ENCODE data around the gene ID3. TPM values are rescaled to one million over a fixed set of nuclear protein-coding genes. Genes with fewer than 3 reads are reported as not detected.

The ID3 gene
- total RNA-seq, 1 experiment from 2014 or later = 10.4 TPM

DNA sequence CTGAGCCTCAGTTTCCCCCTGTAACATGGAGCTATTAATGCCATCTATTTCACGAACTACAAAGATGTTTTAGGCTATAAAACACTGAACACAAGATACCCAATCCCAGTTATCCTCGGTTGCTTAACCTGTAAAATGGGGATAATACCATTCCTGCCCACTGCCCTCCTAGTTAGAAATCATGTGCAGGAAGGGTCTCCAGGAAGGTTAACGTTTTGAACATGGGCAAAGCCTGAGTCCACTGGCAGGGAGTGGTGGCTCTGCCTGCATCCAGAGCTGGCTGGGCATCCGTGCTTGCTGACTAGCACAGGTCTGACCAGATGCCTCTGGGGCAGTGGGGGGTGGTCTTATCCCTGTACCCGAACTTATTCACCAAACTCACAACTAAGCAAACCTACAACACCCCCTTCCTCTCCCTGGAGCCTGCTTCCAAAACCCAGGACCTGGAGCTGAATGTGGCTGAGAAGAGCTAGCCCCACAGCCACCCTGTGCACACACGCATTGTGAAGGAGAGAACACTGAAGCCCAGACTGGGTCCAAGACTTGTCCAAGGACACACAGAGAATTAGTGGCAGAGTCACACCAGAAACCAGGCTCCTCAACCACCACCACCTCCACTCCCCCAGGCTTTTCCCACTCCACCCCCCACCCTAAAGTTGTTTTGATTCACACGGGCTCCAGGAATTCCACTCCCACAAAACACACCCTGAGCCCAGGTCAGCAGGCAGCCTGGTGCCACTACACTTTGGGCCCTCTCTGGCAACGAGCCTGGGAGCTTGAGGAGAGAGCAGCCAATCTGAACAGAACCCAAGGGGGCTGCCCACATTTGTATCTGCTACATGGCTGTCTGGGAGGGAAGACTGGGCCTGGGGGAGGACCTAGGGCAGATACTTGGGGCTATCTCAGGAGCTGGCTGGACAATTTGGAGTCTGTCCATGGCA lies 29.9 kb downstream of the ID3 start:
- POLR2A ChIA-PET (ENCODE audit: unreplicated experiment) = interaction anchor here (0.6 kb wide), 2 partner anchors 10 to 30 kb away, joined by 3 read pairs; partner anchors contain the start of gene ID3
- peak overlapping the region; percentile 82 for H3K4me2 ChIP-seq
- BruUV-seq (replicated peaks) = no TSS peak
- intact Hi-C loops (cut with micrococcal nuclease; ENCODE audit: unreplicated experiment) = loop anchor here (2.0 to 10.0 kb wide), 4 partner anchors 47 to 333 kb away; partner anchors contain the start of genes ASAP3 and ZNF436
- no peaks in the 10 kb centered on the region for H3K36me3 ChIP-seq (ENCODE audit: low read depth)
- H3K27me3 ChIP-seq (ENCODE audit: insufficient read depth, low read depth) = no peaks in the 10 kb centered on the region
- H4K20me1 ChIP-seq (ENCODE audit: insufficient read depth) = no peaks in the 10 kb centered on the region; the same call in 1 of the 2 replicates
- H2AFZ ChIP-seq = no peak overlapping the region
- H3K4me1 ChIP-seq (replicated peaks; ENCODE audit: insufficient read depth) = peaks cover 74% of the 10 kb centered on the region
- no peaks in the 10 kb centered on the region for H3K9me2 ChIP-seq (ENCODE audit: insufficient read depth)
- peak overlapping the region; percentile 65; the same call in 1 of the 2 replicates for H3K4me3 ChIP-seq
- no peaks in the 10 kb centered on the region for H3K9me3 ChIP-seq (ENCODE audit: insufficient read depth, low read depth)
- peak overlapping the region; percentile 70; the same call in 1 of the 2 replicates for H3K27ac ChIP-seq
- H3K79me2 ChIP-seq (ENCODE audit: low read depth) = peaks cover 34% of the 10 kb centered on the region; the same call in 1 of the 2 replicates
- peaks cover 44% of the 10 kb centered on the region; the same call in 1 of the 2 replicates for H3F3A ChIP-seq (ENCODE audit: insufficient read depth, low read depth)
- peak in 1 of 2 experiments; percentile 41 for DNase-seq
- TF ChIP-seq, protein P1, sequence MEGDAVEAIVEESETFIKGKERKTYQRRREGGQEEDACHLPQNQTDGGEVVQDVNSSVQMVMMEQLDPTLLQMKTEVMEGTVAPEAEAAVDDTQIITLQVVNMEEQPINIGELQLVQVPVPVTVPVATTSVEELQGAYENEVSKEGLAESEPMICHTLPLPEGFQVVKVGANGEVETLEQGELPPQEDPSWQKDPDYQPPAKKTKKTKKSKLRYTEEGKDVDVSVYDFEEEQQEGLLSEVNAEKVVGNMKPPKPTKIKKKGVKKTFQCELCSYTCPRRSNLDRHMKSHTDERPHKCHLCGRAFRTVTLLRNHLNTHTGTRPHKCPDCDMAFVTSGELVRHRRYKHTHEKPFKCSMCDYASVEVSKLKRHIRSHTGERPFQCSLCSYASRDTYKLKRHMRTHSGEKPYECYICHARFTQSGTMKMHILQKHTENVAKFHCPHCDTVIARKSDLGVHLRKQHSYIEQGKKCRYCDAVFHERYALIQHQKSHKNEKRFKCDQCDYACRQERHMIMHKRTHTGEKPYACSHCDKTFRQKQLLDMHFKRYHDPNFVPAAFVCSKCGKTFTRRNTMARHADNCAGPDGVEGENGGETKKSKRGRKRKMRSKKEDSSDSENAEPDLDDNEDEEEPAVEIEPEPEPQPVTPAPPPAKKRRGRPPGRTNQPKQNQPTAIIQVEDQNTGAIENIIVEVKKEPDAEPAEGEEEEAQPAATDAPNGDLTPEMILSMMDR (conservative IDR thresholded peaks at IDR 0.05) = no peak
- no peak for TF ChIP-seq EZH2 (IDR thresholded peaks at IDR 0.05; ENCODE audit: low read depth)
- CTCF ChIA-PET = interaction anchor here (0.7 kb wide), 1 partner anchor 198 kb away, joined by 3 read pairs; no protein-coding TSS in a partner anchor

DNA sequence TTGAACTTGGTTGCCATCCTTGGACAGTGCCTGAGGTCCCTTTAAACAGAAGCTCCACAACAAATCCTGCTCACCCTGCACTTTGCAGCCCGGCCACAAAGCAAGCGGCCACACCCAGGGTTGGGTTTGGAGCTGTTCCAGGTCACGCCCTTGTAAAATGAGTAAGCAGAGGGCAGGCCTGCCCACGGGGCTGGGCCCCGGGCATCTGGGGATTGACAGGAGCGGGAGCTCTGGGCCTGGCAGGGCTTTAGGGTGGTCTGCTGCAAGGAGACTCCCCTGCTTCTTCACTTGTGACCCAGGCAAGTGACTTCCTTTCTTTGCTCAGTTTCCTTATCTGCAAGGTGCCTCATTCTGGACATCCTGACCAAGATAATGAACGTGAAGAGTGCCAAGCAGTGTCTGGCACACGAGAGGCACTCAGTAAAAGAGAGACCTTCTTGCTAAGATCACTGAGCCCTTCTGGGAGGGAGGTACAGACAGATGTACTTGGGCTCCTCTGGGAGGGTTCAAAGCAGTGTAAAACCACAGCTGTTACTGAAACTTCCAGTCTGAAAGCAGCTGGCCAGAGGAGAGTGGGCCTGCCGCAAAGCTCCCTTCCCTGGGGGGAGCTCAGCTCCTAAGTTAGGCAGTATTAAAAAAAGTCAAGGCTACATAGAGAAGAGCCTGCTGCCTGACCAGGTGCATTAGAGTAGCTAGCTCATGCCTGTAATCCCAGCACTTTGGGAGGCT lies 30.9 kb downstream of the ID3 start:
- BruUV-seq (replicated peaks) = no TSS peak
- peak overlapping the region; percentile 11; the same call in 1 of the 2 replicates for H3K4me3 ChIP-seq

More for the DNA sequence above, 30.9 kb downstream of the ID3 start:
- POLR2A ChIA-PET (ENCODE audit: unreplicated experiment) = interaction anchor here (0.5 to 0.7 kb wide), 5 partner anchors 9 to 369 kb away, joined by 3 to 28 read pairs (median 3); partner anchors contain the start of gene HNRNPR
- no peaks in the 10 kb centered on the region for H3K36me3 ChIP-seq (ENCODE audit: low read depth)
- H3K9me3 ChIP-seq (ENCODE audit: insufficient read depth, low read depth) = no peaks in the 10 kb centered on the region
- peaks cover 38% of the 10 kb centered on the region; the same call in 1 of the 2 replicates for H3F3A ChIP-seq (ENCODE audit: insufficient read depth, low read depth)
- no peaks in the 10 kb centered on the region; the same call in 1 of the 2 replicates for H4K20me1 ChIP-seq (ENCODE audit: insufficient read depth)
- H2AFZ ChIP-seq = no peak overlapping the region
- CTCF ChIA-PET = interaction anchor here (0.6 to 1.4 kb wide), 5 partner anchors 11 to 197 kb away, joined by 3 to 12 read pairs (median 4); no protein-coding TSS in a partner anchor
- intact Hi-C loops (cut with micrococcal nuclease; ENCODE audit: unreplicated experiment) = loop anchor here (1.0 to 5.0 kb wide), 2 partner anchors 46 to 124 kb away; partner anchors contain the start of gene ASAP3
- peaks cover 34% of the 10 kb centered on the region; the same call in 1 of the 2 replicates for H3K79me2 ChIP-seq (ENCODE audit: low read depth)
- DNase-seq = peak; percentile 80 to 92
- H3K27ac ChIP-seq = peak overlapping the region; percentile 70
- no peaks in the 10 kb centered on the region for H3K9me2 ChIP-seq (ENCODE audit: insufficient read depth)
- peaks cover 73% of the 10 kb centered on the region for H3K4me1 ChIP-seq (replicated peaks; ENCODE audit: insufficient read depth)
- TF ChIP-seq EZH2 (IDR thresholded peaks at IDR 0.05; ENCODE audit: low read depth) = no peak
- TF ChIP-seq, protein P1 (conservative IDR thresholded peaks at IDR 0.05) = no peak
- peak overlapping the region; percentile 82 for H3K4me2 ChIP-seq
- H3K27me3 ChIP-seq (ENCODE audit: insufficient read depth, low read depth) = no peaks in the 10 kb centered on the region

Measured in PC-9 (cell line).